ENCODE measurements around the gene NIPSNAP3A.

The NIPSNAP3A gene

DNA sequence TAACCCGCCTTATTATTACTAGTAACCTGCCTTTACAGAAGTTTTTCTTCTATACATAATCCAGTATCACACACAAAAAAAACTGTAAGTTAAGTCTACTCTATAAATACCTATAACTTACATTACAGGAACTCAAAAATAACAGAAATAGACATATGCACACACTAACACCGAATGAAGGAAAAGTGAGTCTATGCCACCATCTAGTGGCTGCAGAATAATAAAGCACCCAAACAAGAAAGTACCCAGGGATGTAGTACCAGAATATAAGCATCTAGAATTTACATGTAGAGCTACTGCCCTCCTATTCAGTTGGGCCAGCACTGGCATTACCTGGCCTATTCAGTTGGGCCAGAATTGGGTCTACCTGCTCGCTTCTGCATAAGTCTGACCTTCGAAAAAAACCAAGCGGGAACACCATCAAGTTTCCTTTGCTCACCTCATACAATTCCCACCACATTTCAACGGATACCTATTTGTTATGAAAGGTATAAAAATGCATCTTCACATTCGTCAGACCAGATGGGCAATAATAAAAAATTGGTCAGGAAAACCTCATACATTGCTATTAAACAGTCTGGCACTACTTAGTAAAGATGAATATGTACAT, 4.0 kb upstream of the NIPSNAP3A start:
- TF ChIP-seq, protein P1, sequence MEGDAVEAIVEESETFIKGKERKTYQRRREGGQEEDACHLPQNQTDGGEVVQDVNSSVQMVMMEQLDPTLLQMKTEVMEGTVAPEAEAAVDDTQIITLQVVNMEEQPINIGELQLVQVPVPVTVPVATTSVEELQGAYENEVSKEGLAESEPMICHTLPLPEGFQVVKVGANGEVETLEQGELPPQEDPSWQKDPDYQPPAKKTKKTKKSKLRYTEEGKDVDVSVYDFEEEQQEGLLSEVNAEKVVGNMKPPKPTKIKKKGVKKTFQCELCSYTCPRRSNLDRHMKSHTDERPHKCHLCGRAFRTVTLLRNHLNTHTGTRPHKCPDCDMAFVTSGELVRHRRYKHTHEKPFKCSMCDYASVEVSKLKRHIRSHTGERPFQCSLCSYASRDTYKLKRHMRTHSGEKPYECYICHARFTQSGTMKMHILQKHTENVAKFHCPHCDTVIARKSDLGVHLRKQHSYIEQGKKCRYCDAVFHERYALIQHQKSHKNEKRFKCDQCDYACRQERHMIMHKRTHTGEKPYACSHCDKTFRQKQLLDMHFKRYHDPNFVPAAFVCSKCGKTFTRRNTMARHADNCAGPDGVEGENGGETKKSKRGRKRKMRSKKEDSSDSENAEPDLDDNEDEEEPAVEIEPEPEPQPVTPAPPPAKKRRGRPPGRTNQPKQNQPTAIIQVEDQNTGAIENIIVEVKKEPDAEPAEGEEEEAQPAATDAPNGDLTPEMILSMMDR (IDR thresholded peaks at IDR 0.05; ENCODE audit: insufficient read depth, missing control alignments): peak; percentile 88
- DNase-seq (ENCODE audit: insufficient read length, low spot score) (no peak), FAIRE-seq (peak; percentile 85)

DNA sequence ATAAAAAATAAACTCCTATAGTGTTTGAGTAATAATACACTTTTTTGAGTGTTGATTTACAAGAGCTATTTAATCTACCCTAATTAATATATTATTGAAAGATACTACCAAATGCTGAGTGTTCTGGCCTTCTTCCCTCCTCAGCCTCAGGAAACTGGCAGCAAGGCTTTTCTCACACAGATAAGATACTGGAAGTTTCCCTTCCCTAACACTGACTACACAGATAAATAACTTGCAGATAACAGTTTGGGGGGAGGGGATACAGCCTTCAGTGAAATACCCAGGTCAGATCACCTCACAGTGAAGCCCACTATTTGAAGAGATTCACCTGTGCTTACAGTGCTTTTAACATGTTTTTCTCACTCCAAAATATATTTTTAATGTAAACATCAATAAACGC, 1.6 kb upstream of the NIPSNAP3A start:
- no peak for DNase-seq (ENCODE audit: insufficient read length, low spot score)
- TF ChIP-seq, protein P1 (IDR thresholded peaks at IDR 0.05; ENCODE audit: insufficient read depth, missing control alignments): no peak
- FAIRE-seq: no peak

DNA sequence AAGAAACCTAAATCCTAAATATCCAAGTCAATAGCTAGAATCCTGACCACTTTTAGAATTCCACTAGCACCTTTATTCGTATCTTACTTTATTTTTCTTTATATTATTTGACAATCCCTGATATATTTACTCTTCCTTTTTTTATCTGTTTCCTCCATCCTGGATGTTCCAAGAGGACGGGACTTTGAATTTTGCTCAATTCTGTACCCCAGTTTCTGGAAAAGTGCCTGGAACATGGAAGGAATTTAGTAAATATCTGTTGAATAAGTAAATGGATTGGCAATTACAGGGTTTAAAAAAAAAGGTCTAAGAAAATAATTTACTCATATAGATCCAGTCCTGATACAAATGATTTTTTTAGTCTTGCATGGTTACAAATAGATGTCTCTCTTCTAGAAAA, 1.2 kb upstream of the NIPSNAP3A start:
- DNase-seq (ENCODE audit: insufficient read length, low spot score) (no peak), FAIRE-seq (no peak)
- TF ChIP-seq, protein P1 (IDR thresholded peaks at IDR 0.05; ENCODE audit: insufficient read depth, missing control alignments): no peak

DNA sequence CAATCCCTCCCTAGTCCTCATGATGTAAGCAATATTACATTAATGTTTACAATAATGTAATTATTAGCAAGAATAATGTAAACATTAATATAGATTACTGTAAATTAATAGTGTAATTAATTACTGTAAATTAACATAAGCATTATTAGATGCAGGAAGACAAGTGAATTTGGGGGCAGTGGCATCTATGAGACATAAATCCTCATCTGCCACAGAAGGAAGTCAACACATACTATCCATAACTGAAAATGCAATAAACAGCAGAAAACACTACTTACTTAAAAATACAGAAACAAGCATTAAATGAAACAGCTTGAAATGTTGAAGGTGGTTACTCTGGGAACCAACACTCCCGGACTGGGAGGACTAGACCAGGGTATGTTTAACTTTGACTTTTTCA, 685 bp upstream of the NIPSNAP3A start:
- TF ChIP-seq, protein P1 (IDR thresholded peaks at IDR 0.05; ENCODE audit: insufficient read depth, missing control alignments): no peak
- DNase-seq (ENCODE audit: insufficient read length, low spot score) (no peak), FAIRE-seq (no peak)

DNA sequence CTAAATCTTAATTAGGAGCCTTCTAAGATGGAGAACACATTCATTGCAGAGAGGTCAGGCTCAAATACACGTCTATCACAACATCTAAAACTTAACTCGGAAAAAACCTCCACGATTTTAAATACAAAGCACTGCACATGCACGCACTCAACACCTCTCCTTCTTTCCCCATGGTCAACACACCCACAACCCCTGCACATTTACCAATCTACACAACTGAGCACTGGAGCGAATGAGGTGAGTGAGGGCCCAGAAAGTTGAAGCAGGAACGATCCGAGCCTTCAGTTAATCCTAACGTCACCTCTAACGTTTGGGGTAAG, 278 bp upstream of the NIPSNAP3A start:
- no peak for FAIRE-seq
- TF ChIP-seq, protein P1 (IDR thresholded peaks at IDR 0.05; ENCODE audit: insufficient read depth, missing control alignments): no peak
- DNase-seq (ENCODE audit: insufficient read length, low spot score): no peak

DNA sequence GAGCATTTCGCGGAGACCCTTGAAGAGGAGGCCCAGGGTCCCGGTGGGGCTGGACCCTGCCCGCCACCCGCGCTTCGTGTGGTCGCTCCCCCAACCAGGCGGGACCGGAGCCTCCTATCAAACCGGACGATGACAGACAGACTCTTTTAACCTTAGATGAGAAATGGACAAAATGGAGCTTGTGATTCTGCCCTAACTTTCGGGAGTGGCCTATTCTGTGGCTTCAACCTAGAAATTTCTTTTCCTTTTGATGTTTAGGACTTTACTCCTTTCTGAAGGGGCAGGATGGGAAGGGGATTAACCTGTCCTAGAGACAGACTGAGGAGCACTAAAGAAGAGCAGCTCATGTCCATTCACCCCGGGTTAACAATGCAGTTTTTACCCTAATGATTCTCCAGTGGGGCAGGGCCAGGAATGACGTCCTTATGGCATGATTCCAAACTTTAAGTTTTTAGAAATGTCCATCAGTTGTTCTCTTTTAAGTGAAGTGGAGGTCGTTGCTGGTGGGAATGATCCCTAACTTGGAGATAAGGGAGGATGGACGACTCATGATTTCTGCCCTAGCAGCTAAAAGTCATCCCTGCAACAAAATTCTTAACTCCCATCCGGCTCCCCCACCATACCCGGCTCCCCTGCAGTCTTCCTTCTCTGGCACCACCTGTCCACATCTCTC, 1.0 kb downstream of the NIPSNAP3A start:
- TF ChIP-seq, protein P1 (IDR thresholded peaks at IDR 0.05; ENCODE audit: insufficient read depth, missing control alignments): no peak
- FAIRE-seq (no peak), DNase-seq (ENCODE audit: insufficient read length, low spot score) (no peak)

DNA sequence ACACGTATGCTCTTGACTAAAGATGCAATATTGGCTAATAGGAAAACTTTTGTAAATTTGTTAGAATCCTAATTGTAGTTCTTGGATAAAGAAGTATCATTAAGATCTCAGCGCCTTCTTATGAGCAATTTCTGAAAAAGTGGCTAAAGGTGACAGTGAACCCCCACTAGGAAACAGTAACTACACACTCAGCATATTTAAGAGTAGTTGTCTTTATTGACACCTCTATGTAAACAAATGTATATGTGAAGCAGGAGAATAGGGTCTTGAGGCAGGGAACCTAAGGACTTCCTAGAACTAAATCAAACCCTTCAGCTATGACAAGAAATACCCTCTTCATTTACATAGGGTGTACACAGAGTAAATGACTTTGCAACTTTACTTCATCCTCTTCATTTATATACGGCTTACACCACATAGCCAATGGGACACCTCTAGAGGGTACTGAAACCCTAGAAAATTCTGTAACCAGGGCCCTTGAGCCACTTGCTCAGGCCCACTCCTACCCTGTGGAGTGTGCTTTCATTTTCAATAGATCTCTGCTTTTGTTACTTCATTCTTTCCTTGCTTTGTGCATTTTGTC, 2.8 kb downstream of the NIPSNAP3A start:
- FAIRE-seq: no peak
- TF ChIP-seq, protein P1 (IDR thresholded peaks at IDR 0.05; ENCODE audit: insufficient read depth, missing control alignments): no peak
- no peak for DNase-seq (ENCODE audit: insufficient read length, low spot score)

Measured in D721Med (cell line).